Gastroesophageal sphincter (tissue), 4 donors: Measurements from ENCODE around the gene GFPT2. TPM values are rescaled to one million over a fixed set of nuclear protein-coding genes. Genes with fewer than 3 reads are reported as not detected.

ENCODE experiments used
- ATAC-seq: fragments of 150-250 bp; one replicate; pipeline ENCODE4 v1.9.1; 2016; ENCODE audit warnings: mild to moderate bottlenecking, moderate library complexity
- H3K27ac ChIP-seq, 4 donors: fragments of 200-600 bp; sonication (generic) in 3 of 4; 1 replicate in 3 of 4; 2 replicates in 1 of 4; pipeline ENCODE4 v1.5.1; 2016 to 2019
- H3K27me3 ChIP-seq: fragments of 200-600 bp; sonication (generic); one replicate; pipeline ENCODE4 v1.5.1; 2019
- H3K36me3 ChIP-seq, 2 donors: fragments of 200-600 bp; sonication (generic); one replicate each; pipeline ENCODE4 v1.5.1; 2019; ENCODE audit warnings: control low read depth in 1 of 2
- H3K4me1 ChIP-seq, 3 donors: fragments of 200-600 bp; sonication (generic); 1 replicate in 2 of 3; 2 replicates in 1 of 3; pipeline ENCODE4 v1.5.1; 2016 to 2019; ENCODE audit warnings: control low read depth in 2 of 3
- H3K4me3 ChIP-seq, 2 donors: fragments of 200-600 bp; sonication (generic); one replicate each; pipeline ENCODE4 v1.5.1; 2019; ENCODE audit warnings: mild to moderate bottlenecking in 1 of 2, moderate library complexity in 1 of 2
- H3K9me3 ChIP-seq, 3 donors: fragments of 200-600 bp; sonication (generic); one replicate each; pipeline ENCODE4 v1.5.1; 2017 to 2019; ENCODE audit warnings: control low read depth in 2 of 3
- EP300 ChIP-seq: sonication (generic); formaldehyde crosslinking; IDR thresholded peaks from one replicate; pipeline ENCODE4 v1.6.1; 2017; ENCODE audit warnings: antibody characterized with exemption, mild to moderate bottlenecking
- POLR2A ChIP-seq, 2 donors: fragments of 450-650 bp; IDR thresholded peaks; one replicate each; pipeline ENCODE4 v1.6.1; 2017; ENCODE audit warnings: antibody characterized with exemption in 2 of 2, mild to moderate bottlenecking in 2 of 2, moderate library complexity in 1 of 2
- POLR2AphosphoS5 ChIP-seq: sonication (generic); formaldehyde crosslinking; IDR thresholded peaks from one replicate; pipeline ENCODE4 v1.6.1; 2017; ENCODE audit warnings: antibody characterized with exemption
- WGBS, 2 donors: methylation state at CpG; one replicate each; pipeline ENCODE4 v1.1.5; 2018; ENCODE audit warnings: low coverage in 1 of 2; 5-methylcytosine and 5-hydroxymethylcytosine counted together
- total RNA-seq, 4 donors: library from RNA; depleted of rRNA; stranded (reverse); fragments of >200 nt; gene quantifications; one replicate each; pipeline ENCODE4 v1.1.0, GENCODE V29; 2016
- TF ChIP-seq, protein P1 (sequence below), 4 experiments: fragments of 200-600 bp in 2 of 4; fragments of 450-650 bp in 2 of 4; sonication (generic) in 1 of 4; IDR thresholded peaks; one replicate each; pipeline ENCODE4 v1.5.1; 2017 to 2019; ENCODE audit warnings: antibody characterized with exemption in 4 of 4, mild to moderate bottlenecking in 2 of 4, moderate library complexity in 2 of 4

The GFPT2 gene
- total RNA-seq, 4 donors from 2014 or later, result 28.7 to 94.1 (median 34.1) TPM

DNA sequence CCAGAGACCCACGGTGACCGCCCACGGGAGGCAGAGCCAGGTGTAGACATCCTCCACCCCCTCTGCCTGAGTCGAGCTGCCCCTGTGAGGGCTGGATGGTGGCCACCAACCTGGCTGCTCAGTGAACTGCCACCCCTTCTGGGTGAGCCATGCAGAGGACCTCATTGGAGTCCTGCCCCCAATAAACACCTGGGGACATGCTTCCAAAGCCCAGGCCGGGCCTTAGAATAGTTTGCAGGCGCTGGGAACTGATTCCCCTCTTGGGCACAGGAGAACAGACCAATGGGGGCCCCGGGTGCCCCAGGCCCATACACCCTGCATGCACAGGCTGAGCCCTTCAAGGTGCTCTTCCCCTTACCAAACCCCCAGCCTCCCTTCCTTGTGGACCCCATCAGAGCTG, 38.1 kb upstream of the GFPT2 start:
- WGBS, 2 donors, result no CpG with 5 or more reads among the region's 7 CpGs
- no peak overlapping the region for H3K27ac ChIP-seq
- H3K36me3 ChIP-seq, result no peaks in the 10 kb centered on the region
- ATAC-seq, result no peak
- no peaks in the 10 kb centered on the region for H3K4me1 ChIP-seq
- H3K27me3 ChIP-seq, result no peaks in the 10 kb centered on the region
- no peaks in the 10 kb centered on the region for H3K9me3 ChIP-seq
- no peak overlapping the region for H3K4me3 ChIP-seq
- TF ChIP-seq POLR2AphosphoS5, result no peak
- no peak for TF ChIP-seq POLR2A (IDR thresholded peaks at IDR 0.05)
- TF ChIP-seq, protein P1, sequence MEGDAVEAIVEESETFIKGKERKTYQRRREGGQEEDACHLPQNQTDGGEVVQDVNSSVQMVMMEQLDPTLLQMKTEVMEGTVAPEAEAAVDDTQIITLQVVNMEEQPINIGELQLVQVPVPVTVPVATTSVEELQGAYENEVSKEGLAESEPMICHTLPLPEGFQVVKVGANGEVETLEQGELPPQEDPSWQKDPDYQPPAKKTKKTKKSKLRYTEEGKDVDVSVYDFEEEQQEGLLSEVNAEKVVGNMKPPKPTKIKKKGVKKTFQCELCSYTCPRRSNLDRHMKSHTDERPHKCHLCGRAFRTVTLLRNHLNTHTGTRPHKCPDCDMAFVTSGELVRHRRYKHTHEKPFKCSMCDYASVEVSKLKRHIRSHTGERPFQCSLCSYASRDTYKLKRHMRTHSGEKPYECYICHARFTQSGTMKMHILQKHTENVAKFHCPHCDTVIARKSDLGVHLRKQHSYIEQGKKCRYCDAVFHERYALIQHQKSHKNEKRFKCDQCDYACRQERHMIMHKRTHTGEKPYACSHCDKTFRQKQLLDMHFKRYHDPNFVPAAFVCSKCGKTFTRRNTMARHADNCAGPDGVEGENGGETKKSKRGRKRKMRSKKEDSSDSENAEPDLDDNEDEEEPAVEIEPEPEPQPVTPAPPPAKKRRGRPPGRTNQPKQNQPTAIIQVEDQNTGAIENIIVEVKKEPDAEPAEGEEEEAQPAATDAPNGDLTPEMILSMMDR (IDR thresholded peaks at IDR 0.05), result no peak
- TF ChIP-seq EP300, result no peak

DNA sequence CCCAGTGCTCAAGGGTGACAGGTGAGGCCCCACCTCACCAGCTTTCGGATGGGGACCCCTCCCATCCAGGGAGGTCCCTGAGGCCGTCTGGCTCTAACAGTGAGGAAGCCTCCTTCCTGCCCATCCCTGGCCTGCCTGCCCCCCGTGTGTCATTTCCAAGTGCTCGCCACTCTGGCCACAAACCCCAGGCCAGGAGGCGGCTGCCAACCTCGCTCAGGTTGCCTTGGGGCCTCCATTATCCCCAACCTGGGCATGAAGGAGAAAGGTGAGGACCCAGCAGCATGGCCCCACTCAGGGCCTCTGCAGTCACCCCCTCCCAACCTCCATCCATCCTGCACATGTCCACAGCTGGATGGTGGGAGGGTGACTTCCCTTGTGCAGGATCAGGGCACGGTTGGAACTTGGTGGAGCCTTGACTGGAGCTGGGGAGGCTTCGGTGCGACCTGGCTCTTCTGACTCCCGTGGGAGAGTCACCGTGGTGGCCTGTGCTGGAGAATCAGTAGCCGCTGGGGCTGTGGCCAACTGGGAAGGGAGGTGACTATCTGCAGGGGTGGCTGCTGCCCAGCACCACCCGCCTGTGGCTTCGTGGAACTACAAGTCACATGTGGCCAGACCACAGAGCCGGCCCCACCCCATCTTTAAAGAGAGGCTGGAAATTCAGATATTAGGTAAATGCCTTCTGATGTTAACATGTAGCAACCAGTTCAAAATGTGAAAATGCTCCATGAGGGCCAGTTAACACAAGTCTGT, 37.5 kb upstream of the GFPT2 start:
- no CpG with 5 or more reads among the region's 15 CpGs for WGBS, 2 donors
- Histone ChIP-seq H3K9me3 (no peaks in the 10 kb centered on the region), H3K4me3 (no peak overlapping the region), H3K27me3 (no peaks in the 10 kb centered on the region), H3K27ac (no peak overlapping the region), H3K36me3 (no peaks in the 10 kb centered on the region), H3K4me1 (no peaks in the 10 kb centered on the region)
- TF ChIP-seq POLR2A (IDR thresholded peaks at IDR 0.05) (no peak), EP300 (no peak), POLR2AphosphoS5 (no peak)
- TF ChIP-seq, protein P1 (IDR thresholded peaks at IDR 0.05), result no peak
- ATAC-seq, result no peak

DNA sequence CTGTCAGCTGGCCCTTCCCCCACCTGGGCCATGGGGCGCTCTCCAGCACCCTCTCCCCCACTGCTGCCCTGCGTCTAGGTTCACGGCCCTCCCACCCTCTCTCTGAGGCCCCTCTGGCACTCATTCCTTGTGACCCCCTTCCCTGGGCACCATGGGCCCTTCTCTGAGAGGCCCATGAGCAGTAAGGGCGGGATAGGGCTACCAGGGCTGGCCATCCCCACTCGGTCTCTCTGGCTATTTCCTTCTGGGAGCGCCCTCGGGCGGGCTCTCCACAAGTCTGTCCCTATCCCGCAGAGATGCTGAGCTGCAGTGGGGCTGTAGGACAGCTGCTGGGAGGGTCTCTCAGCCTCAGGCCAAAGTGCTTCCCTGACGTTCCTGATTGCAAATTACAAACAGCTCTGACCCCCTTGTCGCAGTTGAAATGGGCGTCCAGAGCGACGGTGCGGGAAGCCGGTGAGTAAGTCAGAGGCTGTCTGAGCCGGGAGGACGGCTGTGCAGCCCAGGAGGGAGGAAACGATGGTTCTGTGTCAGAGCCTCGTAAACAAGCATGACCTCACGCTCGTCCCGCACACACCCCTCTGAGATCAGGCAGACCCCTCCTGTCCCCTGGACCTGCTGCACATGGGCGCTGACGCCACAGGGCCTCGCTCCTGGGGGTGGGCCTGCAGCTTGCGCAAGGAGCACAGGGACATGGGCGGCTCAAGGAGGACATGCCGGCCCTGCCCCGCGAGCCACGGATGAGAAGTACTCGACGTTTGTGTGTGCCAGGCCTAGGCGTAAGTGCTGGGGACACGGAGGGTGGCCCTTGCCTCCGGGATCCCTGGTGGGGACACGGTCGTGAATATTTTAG, 36.3 kb upstream of the GFPT2 start:
- ATAC-seq, result peak; percentile 89
- no peak for TF ChIP-seq EP300
- TF ChIP-seq, protein P1 (IDR thresholded peaks at IDR 0.05), result no peak
- TF ChIP-seq POLR2AphosphoS5, result no peak
- no peak for TF ChIP-seq POLR2A (IDR thresholded peaks at IDR 0.05)
- no peaks in the 10 kb centered on the region for H3K4me1 ChIP-seq
- H3K27me3 ChIP-seq, result no peaks in the 10 kb centered on the region
- no peaks in the 10 kb centered on the region for H3K36me3 ChIP-seq
- no peak overlapping the region for H3K4me3 ChIP-seq
- peak overlapping the region in 2 of 4 donors; percentile 43 to 53 for H3K27ac ChIP-seq
- no peaks in the 10 kb centered on the region for H3K9me3 ChIP-seq
- WGBS, 2 donors, result 44 to 68% methylated on average over 11 to 13 of the region's 39 CpGs

DNA sequence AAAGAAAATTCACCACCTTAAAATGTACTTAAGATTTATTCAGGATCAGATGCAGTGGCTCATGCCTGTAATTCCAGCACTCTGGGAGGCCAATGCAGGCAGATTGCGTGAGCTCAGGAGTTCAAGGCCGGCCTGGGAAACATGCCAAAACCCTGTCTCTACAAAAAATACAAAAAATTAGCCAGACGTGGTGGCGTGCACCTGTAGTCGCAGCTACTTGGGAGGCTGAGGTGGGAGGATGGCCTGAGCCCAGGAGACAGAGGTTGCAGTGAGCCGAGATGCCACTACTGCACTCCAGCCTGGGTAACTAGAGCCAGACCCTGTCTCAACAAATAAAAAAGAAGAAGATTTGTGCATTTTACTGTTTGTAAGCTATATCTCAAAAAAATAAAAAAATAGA, 34.7 kb upstream of the GFPT2 start:
- no peaks in the 10 kb centered on the region for H3K4me1 ChIP-seq
- no peak overlapping the region for H3K4me3 ChIP-seq
- ATAC-seq, result no peak
- no peaks in the 10 kb centered on the region for H3K27me3 ChIP-seq
- 83 to 88% methylated on average over 5 to 6 of the region's 6 CpGs for WGBS, 2 donors
- no peaks in the 10 kb centered on the region for H3K9me3 ChIP-seq
- no peak overlapping the region for H3K27ac ChIP-seq
- no peaks in the 10 kb centered on the region for H3K36me3 ChIP-seq
- TF ChIP-seq POLR2AphosphoS5 (no peak), EP300 (no peak), POLR2A (IDR thresholded peaks at IDR 0.05) (no peak)
- TF ChIP-seq, protein P1 (IDR thresholded peaks at IDR 0.05), result no peak
